ENCODE results near the gene RAB7B.

Gene RAB7B

GRCh38 chr1:206021626-206022365 is 18.6 kb upstream of the RAB7B start:
- FAIRE-seq (no peak), DNase-seq (ENCODE audit: insufficient read length, low spot score) (no peak)
- no peak for TF ChIP-seq CTCF (IDR thresholded peaks at IDR 0.05; ENCODE audit: insufficient read depth, missing control alignments)

GRCh38 chr1:206021008-206021625 is 17.9 kb upstream of the RAB7B start:
- no peak for FAIRE-seq

GRCh38 chr1:206020393-206021007 is 17.3 kb upstream of the RAB7B start:
- TF ChIP-seq CTCF (IDR thresholded peaks at IDR 0.05; ENCODE audit: insufficient read depth, missing control alignments): no peak
- DNase-seq (ENCODE audit: insufficient read length, low spot score): no peak
- no peak for FAIRE-seq

More at GRCh38 chr1:206021008-206021625, 17.9 kb upstream of the RAB7B start:
- no peak for DNase-seq (ENCODE audit: insufficient read length, low spot score)
- no peak for TF ChIP-seq CTCF (IDR thresholded peaks at IDR 0.05; ENCODE audit: insufficient read depth, missing control alignments)

GRCh38 chr1:206015071-206015470 is 11.9 kb upstream of the RAB7B start:
- no peak for TF ChIP-seq CTCF (IDR thresholded peaks at IDR 0.05; ENCODE audit: insufficient read depth, missing control alignments)
- FAIRE-seq: no peak
- no peak for DNase-seq (ENCODE audit: insufficient read length, low spot score)

- DNase-seq (ENCODE audit: insufficient read length, low spot score) (no peak), FAIRE-seq (no peak)
- no peak for TF ChIP-seq CTCF (IDR thresholded peaks at IDR 0.05; ENCODE audit: insufficient read depth, missing control alignments)
These were observed 11.4 kb upstream of the RAB7B start for GRCh38 chr1:206014601-206015000.

GRCh38 chr1:206013026-206013795 is 10.0 kb upstream of the RAB7B start:
- no peak for DNase-seq (ENCODE audit: insufficient read length, low spot score)
- TF ChIP-seq CTCF (IDR thresholded peaks at IDR 0.05; ENCODE audit: insufficient read depth, missing control alignments): no peak
- FAIRE-seq: no peak

Measured in D721Med (cell line).